K562 (cell line): Measurements from ENCODE around the gene ZNF787. TPM values are rescaled to one million over a fixed set of nuclear protein-coding genes. Genes with fewer than 3 reads are reported as not detected.

Source experiments
- CLOCK ChIP-seq: fragments of 250-450 bp; sonication (Bioruptor Pico); IDR thresholded peaks from 2 replicates; pipeline ENCODE4 v1.4.0; 2020; ENCODE audit warnings: mild to moderate bottlenecking, moderate library complexity, borderline replicate concordance
- CTBP1 ChIP-seq: fragments of 450-650 bp; IDR thresholded peaks from 2 replicates; pipeline ENCODE4 v1.6.1; 2016; ENCODE audit warnings: borderline replicate concordance
- HLTF ChIP-seq: fragments of 450-650 bp; IDR thresholded peaks from 2 replicates; pipeline ENCODE4 v1.6.1; 2016
- IRF2 ChIP-seq: sonication (generic); formaldehyde crosslinking; IDR thresholded peaks from 2 replicates; pipeline ENCODE4 v1.8.1; 2022; ENCODE audit warnings: mild to moderate bottlenecking, missing genetic modification reagents
- MECOM ChIP-seq: fragments of 250-450 bp; sonication (Bioruptor Pico); IDR thresholded peaks from 2 replicates; pipeline ENCODE4 v1.8.0; 2022; ENCODE audit warnings: inconsistent platforms
- POLR2A ChIP-seq: fragments of 450-650 bp; conservative IDR thresholded peaks from 2 replicates; pipeline ENCODE4 v1.6.1; 2016
- SMAD2 ChIP-seq: fragments of 150-350 bp; IDR thresholded peaks from 2 replicates; pipeline ENCODE4 v1.6.1; 2014; ENCODE audit warnings: low read depth, mild to moderate bottlenecking, low read length
- SMAD4 ChIP-seq: fragments of 250-450 bp; sonication (Bioruptor Pico); conservative IDR thresholded peaks from 2 replicates; pipeline ENCODE4 v1.8.0; 2021; ENCODE audit warnings: inconsistent platforms, mild to moderate bottlenecking, moderate library complexity
- STAT6 ChIP-seq: sonication (generic); formaldehyde crosslinking; IDR thresholded peaks from 2 replicates; pipeline ENCODE4 v1.8.1; 2023; ENCODE audit warnings: mild to moderate bottlenecking, missing genetic modification reagents
- TCF7 ChIP-seq: sonication (generic); IDR thresholded peaks from 2 replicates; pipeline ENCODE4 v1.6.1; 2016; ENCODE audit warnings: antibody characterized with exemption, borderline replicate concordance
- ZNF253 ChIP-seq: fragments of 250-450 bp; sonication (Bioruptor Pico); conservative IDR thresholded peaks from 2 replicates; pipeline ENCODE4 v1.6.1; 2021; ENCODE audit warnings: mild to moderate bottlenecking
- ZNF41 ChIP-seq: fragments of 250-450 bp; sonication (Bioruptor Pico); conservative IDR thresholded peaks from 2 replicates; pipeline ENCODE4 v1.4.0; 2020; ENCODE audit warnings: mild to moderate bottlenecking
- ZNF512 ChIP-seq: IDR thresholded peaks from 2 replicates; pipeline ENCODE4 v1.6.1; 2016; ENCODE audit warnings: missing genetic modification characterization, missing compliant biosample characterization
- ZNF764 ChIP-seq: fragments of 250-450 bp; sonication (Bioruptor Pico); IDR thresholded peaks from 2 replicates; pipeline ENCODE4 v1.4.0; 2020; ENCODE audit warnings: low read depth, mild to moderate bottlenecking, moderate library complexity
- polyA plus RNA-seq, 8 experiments: library from polyadenylated mRNA; depleted of rRNA in 4 of 8; stranded (reverse) in 5 of 8; unstranded in 3 of 8; fragments of >200 nt; fragmentation: Nextera tagmentation in 2 of 8; fragmentation: Illumina TruSeq in 1 of 8; extraction: Ambion mirVana in 2 of 8; extraction: Trizol in 1 of 8; gene quantifications; 2 replicates each; pipeline versions ENCODE4 v1.2.1 to v1.2.3, GENCODE V29; 2011 to 2014; ENCODE audit warnings: inconsistent platforms in 1 of 8, missing spikeins in 1 of 8
- total RNA-seq, 7 experiments: library from RNA; depleted of rRNA in 6 of 7; stranded (reverse); fragments of >200 nt in 6 of 7; fragmentation: Illumina TruSeq in 2 of 7; extraction: Trizol in 2 of 7; gene quantifications; 2 replicates each; pipeline versions ENCODE4 v1.2.1 to v1.2.3, GENCODE V29; 2011 to 2021; ENCODE audit warnings: low replicate concordance in 1 of 7
- TF ChIP-seq, protein P1 (sequence below): fragments of 450-650 bp; IDR thresholded peaks from 2 replicates; pipeline ENCODE4 v1.6.1; 2016; ENCODE audit warnings: borderline replicate concordance
- TF ChIP-seq, protein P2 (sequence below): fragments of 200-800 bp; sonication (Bioruptor generic); IDR thresholded peaks from 2 replicates; pipeline ENCODE4 v1.6.1; 2017; ENCODE audit warnings: missing genetic modification characterization, missing compliant biosample characterization

ZNF787 gene
- total and polyA plus RNA-seq, 9 of the 15 experiments (the other 6 are each of a cell fraction or from before 2014, with no cell fraction given): 0.45 to 77.6 (median 7.3) TPM

- TF ChIP-seq STAT6 (CRISPR knock-in tag) (no peak), POLR2A (no peak), CTBP1 (peak; percentile 16; the same call in 1 of the 2 replicates), MECOM (CRISPR knock-in tag) (no peak), SMAD4 (no peak), ZNF764 (no peak), TCF7 (no peak), CLOCK (CRISPR knock-in tag) (no peak), ZNF512 (tag) (no peak), ZNF253 (no peak), IRF2 (no peak), SMAD2 (no peak), HLTF (no peak), ZNF41 (CRISPR knock-in tag) (no peak)
- TF ChIP-seq, protein P1, sequence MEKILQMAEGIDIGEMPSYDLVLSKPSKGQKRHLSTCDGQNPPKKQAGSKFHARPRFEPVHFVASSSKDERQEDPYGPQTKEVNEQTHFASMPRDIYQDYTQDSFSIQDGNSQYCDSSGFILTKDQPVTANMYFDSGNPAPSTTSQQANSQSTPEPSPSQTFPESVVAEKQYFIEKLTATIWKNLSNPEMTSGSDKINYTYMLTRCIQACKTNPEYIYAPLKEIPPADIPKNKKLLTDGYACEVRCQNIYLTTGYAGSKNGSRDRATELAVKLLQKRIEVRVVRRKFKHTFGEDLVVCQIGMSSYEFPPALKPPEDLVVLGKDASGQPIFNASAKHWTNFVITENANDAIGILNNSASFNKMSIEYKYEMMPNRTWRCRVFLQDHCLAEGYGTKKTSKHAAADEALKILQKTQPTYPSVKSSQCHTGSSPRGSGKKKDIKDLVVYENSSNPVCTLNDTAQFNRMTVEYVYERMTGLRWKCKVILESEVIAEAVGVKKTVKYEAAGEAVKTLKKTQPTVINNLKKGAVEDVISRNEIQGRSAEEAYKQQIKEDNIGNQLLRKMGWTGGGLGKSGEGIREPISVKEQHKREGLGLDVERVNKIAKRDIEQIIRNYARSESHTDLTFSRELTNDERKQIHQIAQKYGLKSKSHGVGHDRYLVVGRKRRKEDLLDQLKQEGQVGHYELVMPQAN: no peak
- TF ChIP-seq, protein P2, sequence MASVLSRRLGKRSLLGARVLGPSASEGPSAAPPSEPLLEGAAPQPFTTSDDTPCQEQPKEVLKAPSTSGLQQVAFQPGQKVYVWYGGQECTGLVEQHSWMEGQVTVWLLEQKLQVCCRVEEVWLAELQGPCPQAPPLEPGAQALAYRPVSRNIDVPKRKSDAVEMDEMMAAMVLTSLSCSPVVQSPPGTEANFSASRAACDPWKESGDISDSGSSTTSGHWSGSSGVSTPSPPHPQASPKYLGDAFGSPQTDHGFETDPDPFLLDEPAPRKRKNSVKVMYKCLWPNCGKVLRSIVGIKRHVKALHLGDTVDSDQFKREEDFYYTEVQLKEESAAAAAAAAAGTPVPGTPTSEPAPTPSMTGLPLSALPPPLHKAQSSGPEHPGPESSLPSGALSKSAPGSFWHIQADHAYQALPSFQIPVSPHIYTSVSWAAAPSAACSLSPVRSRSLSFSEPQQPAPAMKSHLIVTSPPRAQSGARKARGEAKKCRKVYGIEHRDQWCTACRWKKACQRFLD (CRISPR knock-in tag): no peak
Observed at GRCh38 chr19:56066152-56067023, 54.7 kb downstream of the ZNF787 start (continued).
